OCI-LY3 (cell line): ENCODE measurements around the gene MAGEB1.

Experiments used
- H2AFZ ChIP-seq: fragments of 200-600, 300-600 bp; shearing (Covaris generic); 2 replicates; pipeline ENCODE4 v1.6.0; 2014; ENCODE audit warnings: antibody characterized with exemption, low read depth, low read length
- H3K27ac ChIP-seq: fragments of 200-600, 300-600 bp; sonication (generic); 2 replicates; pipeline ENCODE4 v1.5.1; 2014; ENCODE audit warnings: mild to moderate bottlenecking, low read length, moderate library complexity, mixed read lengths
- H3K27me3 ChIP-seq: fragments of 200-600, 300-600 bp; sonication (generic); 2 replicates; pipeline ENCODE4 v1.6.1; 2014; ENCODE audit warnings: low read depth, low read length, mixed read lengths
- H3K36me3 ChIP-seq: fragments of 200-600, 300-600 bp; sonication (generic); replicated peaks from 2 replicates; pipeline ENCODE3; 2014; ENCODE audit warnings: low read depth, low read length, mixed read lengths
- H3K4me1 ChIP-seq: fragments of 300-600, 200-600 bp; sonication (generic); 2 replicates; pipeline ENCODE4 v1.6.1; 2014; ENCODE audit warnings: low read length, mixed read lengths
- H3K4me2 ChIP-seq: fragments of 200-600, 300-600 bp; sonication (generic); 2 replicates; pipeline ENCODE4 v1.6.1; 2014; ENCODE audit warnings: low read length, mixed read lengths
- H3K4me3 ChIP-seq: fragments of 300-600, 200-600 bp; sonication (generic); 2 replicates; pipeline ENCODE4 v1.5.1; 2014; ENCODE audit warnings: antibody characterized with exemption, mild to moderate bottlenecking, low read length, moderate library complexity
- H3K79me2 ChIP-seq: fragments of 300-600, 200-600 bp; shearing (Covaris generic); 2 replicates; pipeline ENCODE4 v1.6.1; 2014; ENCODE audit warnings: mild to moderate bottlenecking, low read length, mixed read lengths
- H3K9ac ChIP-seq: fragments of 300-600, 200-600 bp; shearing (Covaris generic); 2 replicates; pipeline ENCODE4 v1.6.0; 2014; ENCODE audit warnings: mild to moderate bottlenecking, low read length, moderate library complexity
- H3K9me3 ChIP-seq: fragments of 200-600, 300-600 bp; shearing (Covaris generic); 2 replicates; pipeline ENCODE4 v1.6.1; 2014; ENCODE audit warnings: low read length, mixed read lengths; ENCODE audit not compliant: insufficient read depth
- H4K20me1 ChIP-seq: fragments of 200-600, 300-600 bp; sonication (generic); 2 replicates; pipeline ENCODE4 v1.6.1; 2016; ENCODE audit warnings: low read length, mixed read lengths; ENCODE audit not compliant: insufficient read depth
- CTCF ChIP-seq: fragments of 200-600, 300-600 bp; sonication (generic); IDR thresholded peaks from 2 replicates; pipeline ENCODE4 v1.5.1; 2014; ENCODE audit warnings: antibody characterized with exemption, low read length, low read depth
- EZH2phosphoT487 ChIP-seq: fragments of 200-600 bp; shearing (Covaris generic); IDR thresholded peaks from 2 replicates; pipeline ENCODE4 v1.6.1; 2018; ENCODE audit warnings: antibody characterized with exemption, mixed run types, low read depth

MAGEB1 gene

GRCh38 chrX:30275498-30275897 lies 28.6 kb downstream of the MAGEB1 start:
- Histone ChIP-seq H3K27ac (no peak overlapping the region), H3K4me1 (peaks cover 13% of the 10 kb centered on the region), H3K4me3 (no peak overlapping the region), H3K9ac (no peak overlapping the region), H3K27me3 (no peaks in the 10 kb centered on the region), H3K4me2 (no peak overlapping the region), H3K36me3 (no peaks in the 10 kb centered on the region), H3K79me2 (no peaks in the 10 kb centered on the region), H2AFZ (no peak overlapping the region), H3K9me3 (no peaks in the 10 kb centered on the region), H4K20me1 (no peaks in the 10 kb centered on the region)
- TF ChIP-seq EZH2phosphoT487: no peak
- TF ChIP-seq CTCF: peak; percentile 54

- Histone ChIP-seq H3K36me3 (no peaks in the 10 kb centered on the region), H3K9me3 (no peaks in the 10 kb centered on the region), H2AFZ (no peak overlapping the region), H3K9ac (no peak overlapping the region), H3K27ac (no peak overlapping the region), H3K4me1 (peaks cover 5% of the 10 kb centered on the region), H3K27me3 (no peaks in the 10 kb centered on the region), H4K20me1 (no peaks in the 10 kb centered on the region), H3K4me3 (no peak overlapping the region), H3K79me2 (no peaks in the 10 kb centered on the region), H3K4me2 (no peak overlapping the region)
- TF ChIP-seq EZH2phosphoT487 (no peak), CTCF (no peak)
Measured at GRCh38 chrX:30278365-30278764, 31.4 kb downstream of the MAGEB1 start.

- H3K9me3 ChIP-seq: no peaks in the 10 kb centered on the region
- no peak overlapping the region for H3K4me3 ChIP-seq
- H3K27ac ChIP-seq: no peak overlapping the region
- H3K9ac ChIP-seq: no peak overlapping the region
- no peaks in the 10 kb centered on the region for H3K27me3 ChIP-seq
- H3K36me3 ChIP-seq: no peaks in the 10 kb centered on the region
- H3K4me1 ChIP-seq: peaks cover 5% of the 10 kb centered on the region
- H3K79me2 ChIP-seq: no peaks in the 10 kb centered on the region
- TF ChIP-seq CTCF: no peak
- no peak for TF ChIP-seq EZH2phosphoT487
- H2AFZ ChIP-seq: no peak overlapping the region
- no peaks in the 10 kb centered on the region for H4K20me1 ChIP-seq
- H3K4me2 ChIP-seq: no peak overlapping the region
Measured at GRCh38 chrX:30280428-30280827, 33.5 kb downstream of the MAGEB1 start.

GRCh38 chrX:30282527-30282926 lies 35.6 kb downstream of the MAGEB1 start:
- Histone ChIP-seq H3K4me2 (no peak overlapping the region), H3K36me3 (no peaks in the 10 kb centered on the region), H4K20me1 (no peaks in the 10 kb centered on the region), H3K9ac (no peak overlapping the region), H3K4me1 (no peaks in the 10 kb centered on the region), H2AFZ (no peak overlapping the region), H3K4me3 (no peak overlapping the region), H3K27me3 (no peaks in the 10 kb centered on the region), H3K79me2 (no peaks in the 10 kb centered on the region), H3K9me3 (no peaks in the 10 kb centered on the region), H3K27ac (no peak overlapping the region)
- TF ChIP-seq EZH2phosphoT487 (no peak), CTCF (no peak)
